Left ventricle myocardium inferior (tissue), 1 donor: ENCODE measurements around the gene VAMP1. TPM values are rescaled to one million over a fixed set of nuclear protein-coding genes. Genes with fewer than 3 reads are reported as not detected.
A peak's percentile ranks its signal among the peaks of the same experiment; 100 is the strongest.
"Not testable (repeated sequence)": the region's sequence is repeated elsewhere in the genome, so short reads cannot be mapped to it uniquely, and the experiment has no call there.

Experiments
- DNase-seq: peaks from one replicate; pipeline ENCODE4 v3.0.0-alpha.2; 2020
- H3K27ac ChIP-seq: fragments of 200-600 bp; replicated peaks from 2 replicates; pipeline ENCODE4 v1.8.0; 2021
- H3K27me3 ChIP-seq: fragments of 200-600 bp; 2 replicates; pipeline ENCODE4 v1.8.0; 2021; ENCODE audit warnings: low read depth
- H3K36me3 ChIP-seq: fragments of 200-600 bp; 2 replicates; pipeline ENCODE4 v1.8.0; 2021
- H3K4me1 ChIP-seq: fragments of 200-600 bp; 2 replicates; pipeline ENCODE4 v1.8.0; 2021
- H3K4me3 ChIP-seq: fragments of 200-600 bp; 2 replicates; pipeline ENCODE4 v1.8.0; 2021; ENCODE audit warnings: mild to moderate bottlenecking, moderate library complexity
- H3K9me3 ChIP-seq: fragments of 200-600 bp; replicated peaks from 2 replicates; pipeline ENCODE4 v1.8.0; 2021
- intact Hi-C: fragments of 100-400 bp; cut with micrococcal nuclease; formaldehyde crosslinking; loops from one replicate; pipeline ENCODE4 v1.11.0; 2022
- long read RNA-seq: library from polyadenylated mRNA; unstranded; transcript quantifications from one replicate; pipeline ENCODE4 v2.0.0, GENCODE V29; 2021
- total RNA-seq: library from RNA; stranded (reverse); fragmentation: NEBNext Ultra II Directional; extraction: Animal tissue kit (Norgen Biotek cat#: 25700); gene quantifications from one replicate; pipeline ENCODE4 v1.2.1, GENCODE V29; 2021
- TF ChIP-seq, protein P1 (sequence below): fragments of 200-600 bp; IDR thresholded peaks from 2 replicates; pipeline ENCODE4 v1.8.0; 2021; ENCODE audit warnings: antibody characterized with exemption, mild to moderate bottlenecking, borderline replicate concordance
- donor health status: DM: no; HTN: yes; CAD: no; lungs with severe emphysema.

VAMP1 gene
- 4.2 TPM for total RNA-seq
- long read RNA-seq, partial matches to known transcripts = 0 of 2 reads
- long read RNA-seq, other reads (novel, unspliced or antisense) = 0 of 2 reads

DNA sequence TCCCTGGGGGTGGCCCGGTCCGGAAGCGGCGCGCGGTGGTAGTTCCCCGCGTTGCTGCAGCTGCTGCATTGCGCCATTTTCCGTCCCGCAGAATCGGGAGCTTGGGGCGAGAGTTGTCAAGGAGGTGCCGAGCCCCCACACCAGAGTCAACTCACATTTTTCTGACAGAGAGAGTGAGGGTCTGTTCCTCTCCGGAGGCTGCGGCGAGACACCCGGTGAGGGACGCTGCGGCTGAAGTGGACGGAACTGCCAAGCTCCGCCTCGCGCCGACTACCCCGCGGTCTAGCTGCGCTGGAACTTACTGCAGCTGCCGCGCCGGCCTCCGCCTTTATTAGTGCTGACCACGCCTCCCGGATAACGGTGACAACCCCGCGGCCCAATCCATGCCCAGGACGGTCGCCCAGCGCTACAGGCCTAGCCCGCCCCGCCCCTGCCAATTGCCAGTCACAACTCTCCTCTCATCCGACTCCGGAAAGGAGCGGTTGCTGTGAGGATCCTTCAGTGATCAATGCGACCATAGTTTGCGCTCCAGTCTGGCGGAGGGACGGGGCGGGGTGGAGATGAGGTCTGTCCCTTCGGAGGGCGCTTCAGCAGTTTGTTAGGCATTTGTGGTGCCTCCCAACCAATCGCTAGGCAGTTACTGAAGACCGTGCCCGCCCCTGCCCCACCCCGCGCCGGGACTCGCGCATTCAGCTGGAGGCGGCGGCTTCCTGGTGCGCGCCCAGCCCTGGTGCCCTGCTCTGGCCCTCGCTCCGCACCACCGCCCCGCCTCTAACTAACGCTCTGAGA is at the start of gene VAMP1:
VAMP1 (minus strand) TSS at position 303 of the 789 bp plus-strand sequence; CDS start at position 157, 146 bp downstream.
- intact Hi-C loops = loop anchor here (2.0 kb wide), 1 partner anchor 48 kb away; no protein-coding TSS in a partner anchor
- TF ChIP-seq, protein P1, sequence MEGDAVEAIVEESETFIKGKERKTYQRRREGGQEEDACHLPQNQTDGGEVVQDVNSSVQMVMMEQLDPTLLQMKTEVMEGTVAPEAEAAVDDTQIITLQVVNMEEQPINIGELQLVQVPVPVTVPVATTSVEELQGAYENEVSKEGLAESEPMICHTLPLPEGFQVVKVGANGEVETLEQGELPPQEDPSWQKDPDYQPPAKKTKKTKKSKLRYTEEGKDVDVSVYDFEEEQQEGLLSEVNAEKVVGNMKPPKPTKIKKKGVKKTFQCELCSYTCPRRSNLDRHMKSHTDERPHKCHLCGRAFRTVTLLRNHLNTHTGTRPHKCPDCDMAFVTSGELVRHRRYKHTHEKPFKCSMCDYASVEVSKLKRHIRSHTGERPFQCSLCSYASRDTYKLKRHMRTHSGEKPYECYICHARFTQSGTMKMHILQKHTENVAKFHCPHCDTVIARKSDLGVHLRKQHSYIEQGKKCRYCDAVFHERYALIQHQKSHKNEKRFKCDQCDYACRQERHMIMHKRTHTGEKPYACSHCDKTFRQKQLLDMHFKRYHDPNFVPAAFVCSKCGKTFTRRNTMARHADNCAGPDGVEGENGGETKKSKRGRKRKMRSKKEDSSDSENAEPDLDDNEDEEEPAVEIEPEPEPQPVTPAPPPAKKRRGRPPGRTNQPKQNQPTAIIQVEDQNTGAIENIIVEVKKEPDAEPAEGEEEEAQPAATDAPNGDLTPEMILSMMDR = peak; percentile 41
- Histone ChIP-seq H3K36me3 (peaks cover 11% of the 10 kb centered on the region), H3K4me3 (peak within 1 kb of the TSS; percentile 81), H3K27ac (peak within 1 kb of the TSS; percentile 92), H3K9me3 (no peaks in the 10 kb centered on the region), H3K4me1 (peaks cover 34% of the 10 kb centered on the region), H3K27me3 (no peaks in the 10 kb centered on the region)
- peak; percentile 98 for DNase-seq

DNA sequence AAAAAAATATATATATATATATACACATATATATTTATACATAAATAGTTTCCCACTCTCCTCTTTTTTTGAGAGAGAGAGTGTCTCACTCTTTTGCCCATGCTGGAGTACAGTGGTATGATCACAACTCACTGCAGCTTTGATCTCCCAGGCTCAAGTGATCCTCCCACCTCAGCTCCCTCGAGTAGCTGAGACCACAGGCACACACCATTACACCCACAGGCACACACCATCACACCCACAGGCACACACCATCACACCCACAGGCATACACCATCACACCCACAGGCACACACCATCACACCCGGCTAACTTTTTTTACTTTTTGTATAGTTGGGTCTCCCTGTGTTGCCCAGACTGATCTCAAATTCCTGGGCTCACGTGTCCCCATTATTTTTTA is 49.7 kb upstream of the VAMP1 start:
- Histone ChIP-seq H3K9me3 (no peaks in the 10 kb centered on the region), H3K36me3 (peaks cover 91% of the 10 kb centered on the region)
- intact Hi-C loops = no loop called here

GRCh38 chr12:6508087-6508486 is 37.6 kb upstream of the VAMP1 start:
- intact Hi-C loops = no loop called here
- H3K27ac ChIP-seq = no peak overlapping the region
- peaks cover 43% of the 10 kb centered on the region for H3K36me3 ChIP-seq
- H3K4me1 ChIP-seq = no peaks in the 10 kb centered on the region
- DNase-seq = no peak
- no peak overlapping the region for H3K4me3 ChIP-seq
- H3K9me3 ChIP-seq = no peaks in the 10 kb centered on the region
- H3K27me3 ChIP-seq = no peaks in the 10 kb centered on the region
- TF ChIP-seq, protein P1 = no peak

More for the DNA sequence above, 49.7 kb upstream of the VAMP1 start:
- TF ChIP-seq, protein P1 = no peak
- Histone ChIP-seq H3K27me3 (no peaks in the 10 kb centered on the region), H3K27ac (no peak overlapping the region), H3K4me3 (no peak overlapping the region), H3K4me1 (no peaks in the 10 kb centered on the region)
- DNase-seq = no peak

DNA sequence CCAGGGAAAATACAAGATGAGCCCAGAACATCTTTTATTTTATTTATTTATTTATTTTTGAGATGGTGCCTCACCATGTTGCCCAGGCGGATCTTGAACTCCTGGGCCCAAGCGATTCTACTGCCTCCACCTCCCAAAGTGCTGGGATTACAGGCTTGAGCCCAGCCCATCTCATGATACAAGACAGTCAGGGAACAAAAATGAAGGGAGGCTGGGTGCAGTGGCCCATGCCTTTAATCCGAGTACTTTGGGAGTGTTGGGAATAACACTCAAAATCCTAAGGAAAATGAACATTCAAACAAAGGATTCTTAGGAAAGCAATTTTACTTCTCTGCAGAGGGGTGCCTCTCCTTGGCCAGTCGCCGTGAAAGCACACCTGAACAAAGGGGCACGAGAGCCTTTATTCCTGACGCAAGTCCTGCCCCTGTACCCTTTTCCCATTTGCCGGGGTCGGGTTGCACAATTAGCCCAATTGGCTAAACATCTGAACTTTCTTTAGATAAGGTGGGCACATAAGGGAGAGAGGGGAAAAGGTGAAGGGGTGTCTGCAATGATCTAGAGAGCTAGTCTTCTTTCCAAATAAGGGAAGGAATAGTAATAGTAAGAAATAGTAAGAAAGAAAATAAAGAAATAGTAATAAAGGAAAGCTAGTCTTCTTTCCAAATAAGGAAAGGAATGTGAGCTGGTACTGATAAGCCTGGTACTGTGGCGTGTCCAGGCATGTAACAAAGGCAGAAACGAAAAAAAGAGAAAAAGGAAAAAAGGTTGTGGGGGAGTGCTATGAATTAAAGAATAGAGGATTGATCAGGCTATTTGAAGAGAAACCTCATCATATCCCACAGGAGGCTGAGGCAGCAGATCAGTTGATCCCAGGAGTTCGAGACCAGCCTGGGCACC is 36.9 kb upstream of the VAMP1 start:
- Histone ChIP-seq H3K36me3 (peaks cover 36% of the 10 kb centered on the region), H3K4me1 (no peaks in the 10 kb centered on the region), H3K9me3 (no peaks in the 10 kb centered on the region), H3K4me3 (no peak overlapping the region), H3K27me3 (no peaks in the 10 kb centered on the region), H3K27ac (no peak overlapping the region)
- intact Hi-C loops = no loop called here
- DNase-seq = no peak
- TF ChIP-seq, protein P1 = no peak

GRCh38 chr12:6500466-6500865 is 30.0 kb upstream of the VAMP1 start:
- peaks cover 36% of the 10 kb centered on the region for H3K36me3 ChIP-seq
- no peaks in the 10 kb centered on the region for H3K27me3 ChIP-seq
- H3K27ac ChIP-seq = no peak overlapping the region
- no peak for DNase-seq
- TF ChIP-seq, protein P1 = no peak
- peaks cover 3% of the 10 kb centered on the region for H3K4me1 ChIP-seq
- no peak overlapping the region for H3K4me3 ChIP-seq
- intact Hi-C loops = no loop called here
- no peaks in the 10 kb centered on the region for H3K9me3 ChIP-seq

GRCh38 chr12:6497291-6497690 is 26.8 kb upstream of the VAMP1 start:
- H3K27ac ChIP-seq, H3K27me3 ChIP-seq, H3K4me3 ChIP-seq, H3K9me3 ChIP-seq, DNase-seq, intact Hi-C loops: not testable (repeated sequence)
- Histone ChIP-seq H3K4me1 (peaks cover 32% of the 10 kb centered on the region), H3K36me3 (peaks cover 30% of the 10 kb centered on the region)
